Limb (tissue), 2 donors: ENCODE results near the gene ARHGAP12.
A peak's percentile ranks its signal among the peaks of the same experiment; 100 is the strongest.

Experiments
- DNase-seq, 2 donors: peaks; one replicate each; pipeline ENCODE4 v3.0.0-alpha.2; 2016; ENCODE audit errors: extremely low spot score in 2 of 2

ARHGAP12 gene

DNA sequence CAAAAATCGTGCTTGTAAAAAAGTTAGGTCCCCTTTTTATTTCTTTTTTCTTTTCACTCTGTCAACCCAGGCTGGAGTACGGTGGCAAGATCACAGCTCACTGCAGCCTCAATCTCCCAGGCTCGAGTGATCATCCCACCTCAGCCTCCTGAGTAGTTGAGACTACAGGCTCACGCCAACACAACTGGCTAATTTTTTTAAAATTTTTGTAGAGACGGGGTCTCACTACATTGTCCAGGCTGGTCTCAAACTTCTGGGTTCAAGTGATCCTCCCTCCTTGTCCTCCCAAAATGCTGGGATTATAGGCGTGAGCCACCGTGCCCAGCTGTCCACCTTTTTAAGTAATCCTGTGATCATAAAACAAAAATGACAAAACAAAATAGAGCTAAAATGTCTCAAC, 19.4 kb upstream of the ARHGAP12 start:
- DNase-seq, result no peak

DNA sequence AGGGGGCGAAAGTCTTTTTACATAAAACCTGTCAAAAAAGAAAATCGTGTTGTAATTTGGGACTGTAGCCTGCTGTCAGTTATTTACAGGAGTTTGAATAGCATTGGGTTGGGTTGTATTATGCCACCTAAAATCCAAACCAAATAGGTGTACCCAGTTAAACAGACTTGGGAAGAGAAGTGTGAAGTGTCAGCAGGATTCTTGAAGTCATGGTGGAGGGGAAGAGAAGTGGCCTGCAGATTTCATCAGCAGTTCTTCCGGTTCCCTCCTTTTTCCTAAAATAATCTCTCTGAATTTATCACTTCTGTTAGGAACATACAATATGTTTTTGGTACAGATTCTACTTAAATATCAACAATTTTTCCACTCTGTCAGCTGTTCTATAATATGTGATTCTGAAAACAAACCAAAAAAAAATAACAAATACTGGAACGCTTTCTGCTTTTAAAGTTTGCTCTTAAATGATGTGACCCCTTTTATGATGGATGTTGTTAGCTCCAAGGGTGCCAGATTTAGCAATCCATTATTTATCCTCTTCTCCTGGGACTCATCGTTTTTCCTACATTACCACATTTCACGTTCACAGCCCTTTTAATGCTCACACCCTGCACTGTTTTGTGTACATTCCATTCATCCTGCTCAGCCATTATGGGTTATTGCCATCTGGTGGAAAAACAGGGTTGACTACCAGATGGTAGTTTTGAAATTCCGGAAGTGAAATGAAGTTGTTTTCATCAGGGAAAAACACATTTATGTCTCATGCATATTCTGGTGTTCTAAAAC, 18.7 kb upstream of the ARHGAP12 start:
- peak in 1 of 2 donors; percentile 77 for DNase-seq

GRCh38 chr10:31945392-31945791, 16.8 kb upstream of the ARHGAP12 start:
- DNase-seq, result no peak

GRCh38 chr10:31944071-31944433, 15.4 kb upstream of the ARHGAP12 start:
- DNase-seq, result no peak

- DNase-seq, result no peak
Measured at GRCh38 chr10:31942892-31943291, 14.3 kb upstream of the ARHGAP12 start.

- no peak for DNase-seq
Measured at GRCh38 chr10:31942435-31942834, 13.8 kb upstream of the ARHGAP12 start.

- DNase-seq, result no peak
Measured at GRCh38 chr10:31940839-31941653, 12.4 kb upstream of the ARHGAP12 start.

DNA sequence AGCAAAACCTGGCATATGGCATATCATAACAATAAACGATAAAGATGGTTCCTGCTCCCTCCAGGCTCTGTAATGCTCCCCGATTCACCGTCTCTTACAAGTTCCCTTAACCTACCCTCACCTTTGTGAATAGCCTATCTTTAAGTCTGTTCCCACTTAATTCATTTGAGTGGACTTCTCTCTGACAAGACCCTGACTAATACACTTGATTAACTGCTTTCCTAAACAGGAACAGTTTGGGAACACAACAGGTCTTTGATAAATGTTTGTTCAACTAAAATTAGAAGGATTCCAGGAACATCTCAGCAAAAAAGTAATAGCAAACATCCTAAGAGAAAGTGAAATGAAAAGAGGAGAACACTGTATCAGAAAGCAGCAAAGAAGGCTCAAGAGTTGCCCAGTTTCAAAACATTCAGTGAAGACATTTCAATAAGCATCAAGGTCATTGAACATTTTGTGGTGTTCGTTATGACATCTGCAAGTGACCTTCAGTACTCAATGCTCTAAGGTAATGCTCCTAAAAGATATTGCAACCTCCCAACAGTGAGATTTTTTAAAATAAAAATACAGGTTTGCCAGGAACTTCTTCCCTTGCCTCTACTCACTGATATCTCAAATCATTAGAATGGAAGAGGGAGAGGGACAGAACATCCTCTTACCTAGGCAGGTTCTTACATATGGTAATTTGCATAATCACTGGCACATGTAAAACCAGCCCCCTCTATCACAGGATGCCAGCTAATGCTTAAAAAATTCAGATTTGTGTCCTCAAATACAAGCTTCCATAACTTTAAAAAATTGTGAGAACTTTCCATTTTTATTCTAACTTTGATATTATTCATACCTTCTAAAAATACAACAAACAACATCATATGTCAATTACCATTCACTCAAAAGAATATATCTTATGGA, 11.4 kb upstream of the ARHGAP12 start:
- DNase-seq, result no peak

- DNase-seq, result no peak
Measured at GRCh38 chr10:31937371-31937770, 8.7 kb upstream of the ARHGAP12 start.

GRCh38 chr10:31936933-31937332, 8.3 kb upstream of the ARHGAP12 start:
- DNase-seq, result no peak

DNA sequence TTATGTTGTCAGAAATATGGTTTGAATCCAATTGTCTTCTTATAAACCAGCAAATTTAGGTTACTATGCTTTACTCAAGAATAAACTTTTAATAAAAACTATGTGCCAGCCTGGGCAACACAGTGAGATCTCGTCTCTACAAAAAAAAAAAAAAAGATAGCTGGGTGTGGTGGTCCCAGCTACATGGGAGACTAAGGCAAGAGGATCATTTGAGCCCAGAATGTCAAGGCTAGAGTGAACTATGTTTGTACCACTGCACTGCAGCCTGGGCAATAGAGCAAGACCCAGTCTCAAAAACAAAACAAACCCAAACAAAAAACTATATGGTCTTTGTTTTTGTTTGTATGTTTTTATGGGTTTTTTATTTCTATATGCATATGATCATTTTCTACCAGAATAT, 7.5 kb upstream of the ARHGAP12 start:
- no peak for DNase-seq

DNA sequence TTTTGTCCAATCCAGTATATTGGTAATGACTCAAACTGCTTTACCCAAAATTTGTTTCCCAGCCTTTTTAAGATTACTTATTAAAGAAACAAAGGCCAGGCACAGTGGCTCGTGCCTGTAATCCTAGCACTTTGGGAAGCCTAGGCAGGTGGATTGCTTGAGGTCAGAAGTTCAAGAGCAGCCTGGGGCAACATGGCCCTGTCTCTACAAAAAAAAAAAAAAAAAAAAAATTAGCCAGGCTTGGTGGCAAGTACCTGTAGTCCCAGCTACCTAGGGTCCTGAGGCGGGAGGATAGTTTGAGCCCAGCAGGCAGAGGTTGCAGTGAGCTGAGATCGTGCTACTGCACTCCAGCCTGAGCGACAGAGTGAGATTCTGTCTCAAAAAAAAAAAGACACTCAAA, 7.0 kb upstream of the ARHGAP12 start:
- DNase-seq, result no peak

GRCh38 chr10:31932838-31933237, 4.2 kb upstream of the ARHGAP12 start:
- no peak for DNase-seq

DNA sequence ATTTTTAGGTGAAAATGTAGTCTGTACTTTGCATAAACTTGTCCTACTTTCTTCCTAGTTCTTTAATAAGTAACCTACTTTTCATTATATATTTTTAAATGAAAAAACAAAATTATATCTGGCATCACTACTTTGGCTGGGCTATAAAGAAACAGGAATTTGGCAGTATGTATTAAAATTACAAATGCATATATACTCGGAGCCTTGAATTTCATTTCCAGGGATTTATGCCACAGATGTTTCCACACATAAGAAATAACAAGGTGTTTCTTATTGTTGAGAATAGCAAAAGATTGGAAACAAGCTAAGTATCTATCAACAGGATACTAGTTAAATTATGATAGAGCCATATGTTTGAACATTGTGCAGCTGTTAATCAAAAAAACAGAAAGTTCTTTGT, 2.2 kb upstream of the ARHGAP12 start:
- DNase-seq, result peak in 1 of 2 donors; percentile 34

- DNase-seq, result peak in 1 of 2 donors; percentile 24
Measured at GRCh38 chr10:31930023-31930751, 1.6 kb upstream of the ARHGAP12 start.

DNA sequence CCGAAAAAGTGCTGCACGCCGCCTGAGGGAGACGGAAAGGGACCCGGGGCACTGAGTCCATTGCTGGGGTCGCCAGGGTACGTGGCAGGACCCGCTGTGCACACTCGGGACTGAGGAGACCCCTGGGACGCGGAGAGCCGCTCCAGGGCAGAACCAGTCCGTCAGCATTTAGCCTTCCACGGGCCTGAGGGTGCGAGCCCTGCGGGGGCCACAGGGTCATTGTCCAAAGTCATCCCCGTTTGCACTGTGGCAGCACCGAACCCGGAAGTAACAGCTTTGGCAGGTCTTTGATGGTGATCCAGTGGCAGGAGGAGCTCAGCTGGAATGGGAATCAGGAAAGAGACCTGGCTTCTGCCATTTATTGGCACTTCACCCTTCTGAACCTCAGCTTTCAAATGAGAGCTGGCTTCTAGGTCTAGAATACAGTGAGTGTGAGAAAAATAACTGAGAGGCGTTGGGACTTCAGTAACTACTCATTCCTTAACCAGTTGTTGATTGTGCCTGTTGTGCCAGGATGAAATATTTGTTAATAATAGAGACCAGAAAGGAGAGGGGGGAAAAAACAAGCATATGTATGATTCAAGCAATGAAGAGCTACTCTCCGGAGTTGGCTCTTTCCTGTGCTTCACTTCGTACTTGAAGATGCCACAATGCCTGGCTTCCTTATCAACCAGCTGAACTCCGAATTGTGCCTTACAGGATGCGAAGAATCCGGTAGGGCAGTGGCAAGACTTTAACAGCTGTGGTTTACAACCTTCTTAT, 811 bp upstream of the ARHGAP12 start:
- peak in 1 of 2 donors; percentile 27 for DNase-seq

DNA sequence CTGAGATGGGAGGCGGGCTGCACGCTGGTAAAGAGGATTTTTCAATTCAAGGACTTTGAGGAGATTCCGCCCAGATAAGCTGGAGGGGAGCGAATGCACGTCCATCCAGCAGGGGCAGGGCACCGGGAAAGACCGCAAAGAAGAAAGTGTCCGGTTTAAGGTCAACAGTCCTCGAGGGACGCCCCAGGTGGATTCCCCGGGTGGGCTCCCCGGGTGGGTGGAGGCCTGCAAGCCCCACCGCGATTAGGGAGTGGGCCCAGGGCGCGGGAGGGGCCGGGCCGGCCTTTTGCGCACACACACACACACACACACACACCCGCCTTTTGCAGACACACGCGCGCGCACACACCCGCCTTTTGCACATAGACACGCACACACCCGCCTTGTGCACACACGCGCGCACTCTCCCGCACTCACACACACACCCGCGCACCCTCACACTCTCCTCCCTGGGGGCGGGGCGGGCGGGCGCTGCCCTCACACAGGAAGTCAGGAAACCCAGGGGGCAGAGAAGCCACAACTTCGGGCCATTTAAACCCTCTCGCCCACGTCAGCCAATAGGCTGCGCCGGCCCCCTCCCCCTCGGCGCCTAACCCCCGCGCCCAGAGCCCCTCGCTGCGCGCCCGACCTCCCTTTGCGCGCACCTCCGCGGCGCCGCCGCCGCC, 615 bp downstream of the ARHGAP12 start:
- DNase-seq, result peak; percentile 24 to 82

DNA sequence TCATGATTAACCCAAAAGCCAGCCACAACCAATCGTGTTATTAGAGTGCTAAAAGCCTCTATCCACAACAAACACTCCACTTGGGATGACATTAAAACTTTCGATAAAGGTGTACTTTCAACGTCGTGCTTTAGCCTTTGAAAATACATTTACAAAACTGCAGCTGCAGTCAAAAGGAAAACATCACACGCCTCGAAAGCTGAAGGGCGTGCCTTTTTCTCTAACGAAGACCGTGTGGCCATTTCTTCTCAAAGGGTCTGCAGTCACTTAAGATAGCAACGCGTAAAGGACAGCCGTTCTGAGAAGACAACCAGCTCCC, 1.1 kb downstream of the ARHGAP12 start:
- no peak for DNase-seq

- DNase-seq, result no peak
Measured at GRCh38 chr10:31926765-31927564, 1.7 kb downstream of the ARHGAP12 start.
